GM19395 (cell line): ENCODE data around the gene CHD1L.
"Not testable (repeated sequence)": the region's sequence is repeated elsewhere in the genome, so short reads cannot be mapped to it uniquely, and the experiment has no call there.

ENCODE experiments used
- ATAC-seq: cut with Tn5 transposase; IDR thresholded peaks from one replicate; pipeline ENCODE4 v1.9.1; 2021; ENCODE audit warnings: mild to moderate bottlenecking, moderate library complexity; ENCODE audit not compliant: unreplicated experiment

The CHD1L gene

GRCh38 chr1:147264158-147264768 lies 21.8 kb downstream of the CHD1L start:
- no peak for ATAC-seq

GRCh38 chr1:147266381-147266780 lies 23.9 kb downstream of the CHD1L start:
- no peak for ATAC-seq

- ATAC-seq, result no peak
Observed at GRCh38 chr1:147267711-147268110, 25.2 kb downstream of the CHD1L start.

- ATAC-seq, result no peak
Observed at GRCh38 chr1:147270721-147271120, 28.2 kb downstream of the CHD1L start.

GRCh38 chr1:147272042-147272441 lies 29.6 kb downstream of the CHD1L start:
- ATAC-seq, result no peak

- no peak for ATAC-seq
Observed at GRCh38 chr1:147273409-147274336, 31.2 kb downstream of the CHD1L start.

GRCh38 chr1:147281950-147282349 lies 39.5 kb downstream of the CHD1L start:
- ATAC-seq, result no peak

- no peak for ATAC-seq
Observed at GRCh38 chr1:147283011-147283410, 40.5 kb downstream of the CHD1L start.

GRCh38 chr1:147287133-147287865 lies 44.8 kb downstream of the CHD1L start:
- no peak for ATAC-seq

GRCh38 chr1:147292012-147292411 lies 49.5 kb downstream of the CHD1L start:
- ATAC-seq, result no peak

- no peak for ATAC-seq
Observed at GRCh38 chr1:147292631-147293251, 50.3 kb downstream of the CHD1L start.

- ATAC-seq, result no peak
Observed at GRCh38 chr1:147297438-147297837, 55.0 kb downstream of the CHD1L start.

GRCh38 chr1:147305803-147306202 lies 63.3 kb downstream of the CHD1L start:
- ATAC-seq, result not testable (repeated sequence)

- no peak for ATAC-seq
Observed at GRCh38 chr1:147316968-147317367, 74.5 kb downstream of the CHD1L start.

- not testable (repeated sequence) for ATAC-seq
Observed at GRCh38 chr1:147326933-147327687, 84.6 kb downstream of the CHD1L start.

- ATAC-seq, result no peak
Observed at GRCh38 chr1:147334292-147334691, 91.8 kb downstream of the CHD1L start.

GRCh38 chr1:147336291-147336690 lies 93.8 kb downstream of the CHD1L start:
- ATAC-seq, result no peak

GRCh38 chr1:147337040-147337630 lies 94.7 kb downstream of the CHD1L start:
- ATAC-seq, result no peak

GRCh38 chr1:147338571-147338970 lies 96.1 kb downstream of the CHD1L start:
- ATAC-seq, result no peak

GRCh38 chr1:147341246-147341645 lies 98.8 kb downstream of the CHD1L start:
- no peak for ATAC-seq
